SK-MEL-5 (cell line): ENCODE results near the gene BRCA2. TPM values are rescaled to one million over a fixed set of nuclear protein-coding genes. Genes with fewer than 3 reads are reported as not detected.
A peak's percentile ranks its signal among the peaks of the same experiment; 100 is the strongest.
"Not testable (repeated sequence)": the region's sequence is repeated elsewhere in the genome, so short reads cannot be mapped to it uniquely, and the experiment has no call there.

Source experiments
- DNase-seq: peaks from one replicate; pipeline ENCODE4 v3.0.0-alpha.2; 2016; ENCODE audit warnings: low read depth, low spot score
- in situ Hi-C: cut with HindIII; loops from 2 replicates; pipeline ENCODE4 v1.10.0; 2016; ENCODE audit warnings: low sequenced_read_pairs, high pct_unique_total_duplicates, low pct_unique_long_range_greater_than_20kb
- total RNA-seq: library from RNA; depleted of rRNA; stranded (reverse); fragments of >200 nt; shearing (Covaris generic); gene quantifications from 2 replicates; pipeline ENCODE4 v1.2.3, GENCODE V29; 2014

BRCA2 gene
- total RNA-seq, 1 experiment from 2014 or later: 11.4 TPM

GRCh38 chr13:32300920-32301319 is 14.4 kb upstream of the BRCA2 start:
- no peak for DNase-seq
- in situ Hi-C loops: no loop called here

- no peak for DNase-seq
- in situ Hi-C loops: no loop called here
Measured at GRCh38 chr13:32302461-32302860, 12.8 kb upstream of the BRCA2 start.

- DNase-seq: no peak
- in situ Hi-C loops: no loop called here
Measured at GRCh38 chr13:32305646-32306045, 9.7 kb upstream of the BRCA2 start.

DNA sequence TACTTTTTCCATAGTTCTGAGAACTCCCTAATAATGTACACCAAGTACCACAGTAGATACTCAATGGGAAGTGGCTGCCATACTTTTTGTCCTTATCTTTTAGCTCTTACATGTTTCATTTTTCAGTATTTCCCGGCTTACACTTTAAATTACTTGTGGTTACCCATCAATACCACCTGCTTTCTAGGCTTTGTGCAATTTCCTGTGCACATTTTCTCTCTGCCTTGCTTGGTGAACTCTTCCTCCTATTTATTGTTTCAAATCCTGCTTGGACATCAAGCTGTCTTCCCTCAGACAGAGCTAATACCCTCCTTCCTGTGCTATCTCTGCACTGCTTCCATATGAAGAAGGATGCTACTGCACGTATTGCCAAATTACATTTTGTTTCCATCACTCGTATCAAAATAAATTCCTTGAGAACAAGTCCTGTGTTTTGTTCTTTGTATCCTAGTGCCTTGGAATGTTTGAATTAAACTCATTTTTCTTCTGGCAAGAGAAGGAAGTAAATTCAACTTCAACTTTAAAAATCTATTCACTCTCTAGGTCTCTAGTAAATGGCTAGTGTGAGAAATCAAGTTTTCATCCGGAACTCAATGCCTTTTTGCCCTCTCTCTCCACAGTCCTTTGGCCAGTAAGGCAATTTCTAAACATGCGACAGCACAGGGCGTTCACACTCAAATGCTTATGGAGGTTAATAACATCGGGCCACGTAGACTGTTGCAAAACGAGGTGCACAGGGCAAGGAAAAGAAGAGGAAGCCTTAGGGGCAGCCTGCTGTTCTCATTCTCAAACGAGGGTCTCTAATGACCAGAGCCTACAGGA is 5.8 kb upstream of the BRCA2 start:
- in situ Hi-C loops: no loop called here
- DNase-seq: no peak

DNA sequence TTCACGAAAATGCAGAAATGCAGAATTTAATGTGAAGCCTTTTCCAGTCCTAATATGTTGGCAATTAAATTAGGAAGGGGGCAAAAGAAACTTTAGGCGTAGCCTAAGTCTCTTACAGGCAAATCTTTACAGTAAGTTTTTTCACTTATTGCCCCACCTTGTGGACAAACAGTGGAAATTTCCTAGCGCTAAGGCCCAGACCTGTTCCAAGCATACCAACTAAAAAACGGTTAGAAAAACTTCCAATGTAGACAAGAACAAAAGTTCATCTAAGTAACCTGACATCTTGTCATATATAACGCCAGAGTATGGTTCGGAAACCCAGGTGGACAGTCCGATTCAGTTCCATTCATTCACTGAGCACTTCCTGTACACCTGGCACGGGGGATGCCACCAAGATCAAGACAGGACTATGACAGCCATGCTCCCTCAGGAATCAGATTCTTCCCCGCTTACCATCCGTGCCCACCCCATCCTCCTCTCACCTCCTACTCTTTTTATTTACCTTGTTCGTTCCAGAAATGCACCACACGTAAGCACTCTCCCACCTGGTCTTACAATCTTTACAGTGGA is 5.1 kb upstream of the BRCA2 start:
- in situ Hi-C loops: no loop called here
- peak; percentile 74 for DNase-seq

GRCh38 chr13:32311188-32311897 is 4.0 kb upstream of the BRCA2 start:
- in situ Hi-C loops: no loop called here
- DNase-seq: no peak

DNA sequence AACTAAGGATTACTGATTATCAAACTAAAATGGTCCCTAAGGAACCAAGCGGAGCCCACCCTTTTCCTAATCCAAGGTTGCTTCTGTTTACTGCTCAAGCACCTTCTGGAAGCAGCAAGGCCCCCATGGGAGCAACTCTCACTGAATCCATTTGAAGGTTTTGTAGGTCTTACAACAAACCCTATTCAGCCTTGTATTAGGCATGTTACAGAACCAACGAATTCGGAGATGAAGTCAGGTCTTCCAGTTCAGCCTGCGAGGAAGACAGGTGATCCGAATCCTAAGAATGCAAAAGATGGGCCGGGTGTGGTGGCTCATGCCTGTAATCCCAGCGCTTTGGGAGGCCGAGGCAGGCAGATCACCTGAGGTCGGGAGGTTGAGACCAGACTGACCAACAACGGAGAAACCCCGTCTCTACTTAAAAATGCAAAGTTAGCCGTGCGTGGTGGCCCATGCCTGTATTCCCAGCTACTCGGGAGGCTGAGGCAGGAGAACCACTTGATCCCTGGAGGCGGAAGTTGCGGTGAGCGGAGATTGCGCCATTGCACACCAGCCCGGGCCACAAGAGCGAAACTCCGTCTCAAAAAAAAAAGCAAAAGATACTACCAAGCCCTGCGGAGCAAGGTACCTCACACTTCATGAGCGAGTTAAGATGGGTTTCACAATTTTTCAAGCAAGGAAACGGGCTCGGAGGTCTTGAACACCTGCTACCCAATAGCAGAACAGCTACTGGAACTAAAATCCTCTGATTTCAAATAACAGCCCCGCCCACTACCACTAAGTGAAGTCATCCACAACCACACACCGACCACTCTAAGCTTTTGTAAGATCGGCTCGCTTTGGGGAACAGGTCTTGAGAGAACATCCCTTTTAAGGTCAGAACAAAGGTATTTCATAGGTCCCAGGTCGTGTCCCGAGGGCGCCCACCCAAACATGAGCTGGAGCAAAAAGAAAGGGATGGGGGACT is 754 bp upstream of the BRCA2 start:
- in situ Hi-C loops: no loop called here
- peak; percentile 39 for DNase-seq

DNA sequence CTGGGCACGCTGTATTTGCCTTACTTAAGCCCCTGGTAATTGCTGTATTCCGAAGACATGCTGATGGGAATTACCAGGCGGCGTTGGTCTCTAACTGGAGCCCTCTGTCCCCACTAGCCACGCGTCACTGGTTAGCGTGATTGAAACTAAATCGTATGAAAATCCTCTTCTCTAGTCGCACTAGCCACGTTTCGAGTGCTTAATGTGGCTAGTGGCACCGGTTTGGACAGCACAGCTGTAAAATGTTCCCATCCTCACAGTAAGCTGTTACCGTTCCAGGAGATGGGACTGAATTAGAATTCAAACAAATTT is 676 bp downstream of the BRCA2 start:
- no peak for DNase-seq
- in situ Hi-C loops: no loop called here

GRCh38 chr13:32316501-32316900 is 1.2 kb downstream of the BRCA2 start:
- DNase-seq: peak; percentile 2
- in situ Hi-C loops: no loop called here

DNA sequence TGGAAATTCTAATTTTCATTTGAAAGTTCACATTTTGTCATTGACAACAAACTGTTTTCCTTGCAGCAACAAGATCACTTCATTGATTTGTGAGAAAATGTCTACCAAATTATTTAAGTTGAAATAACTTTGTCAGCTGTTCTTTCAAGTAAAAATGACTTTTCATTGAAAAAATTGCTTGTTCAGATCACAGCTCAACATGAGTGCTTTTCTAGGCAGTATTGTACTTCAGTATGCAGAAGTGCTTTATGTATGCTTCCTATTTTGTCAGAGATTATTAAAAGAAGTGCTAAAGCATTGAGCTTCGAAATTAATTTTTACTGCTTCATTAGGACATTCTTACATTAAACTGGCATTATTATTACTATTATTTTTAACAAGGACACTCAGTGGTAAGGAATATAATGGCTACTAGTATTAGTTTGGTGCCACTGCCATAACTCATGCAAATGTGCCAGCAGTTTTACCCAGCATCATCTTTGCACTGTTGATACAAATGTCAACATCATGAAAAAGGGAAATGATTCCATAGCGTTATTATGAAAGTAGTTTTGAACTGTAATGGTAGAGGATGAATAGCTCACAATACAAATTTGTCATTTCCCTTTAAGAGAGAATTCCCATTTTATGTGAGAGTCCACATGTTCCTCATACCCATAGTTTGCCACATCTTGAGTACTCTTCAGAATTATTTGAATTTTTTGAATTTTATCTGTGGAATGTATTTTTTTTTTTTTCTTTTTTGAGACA is 2.6 kb downstream of the BRCA2 start:
- no peak for DNase-seq
- in situ Hi-C loops: no loop called here

- DNase-seq: no peak
- in situ Hi-C loops: no loop called here
Measured at GRCh38 chr13:32320528-32320927, 5.2 kb downstream of the BRCA2 start.

GRCh38 chr13:32323912-32324311 is 8.6 kb downstream of the BRCA2 start:
- in situ Hi-C loops: no loop called here
- DNase-seq: no peak

GRCh38 chr13:32330441-32330840 is 15.1 kb downstream of the BRCA2 start:
- in situ Hi-C loops: no loop called here
- DNase-seq: no peak

DNA sequence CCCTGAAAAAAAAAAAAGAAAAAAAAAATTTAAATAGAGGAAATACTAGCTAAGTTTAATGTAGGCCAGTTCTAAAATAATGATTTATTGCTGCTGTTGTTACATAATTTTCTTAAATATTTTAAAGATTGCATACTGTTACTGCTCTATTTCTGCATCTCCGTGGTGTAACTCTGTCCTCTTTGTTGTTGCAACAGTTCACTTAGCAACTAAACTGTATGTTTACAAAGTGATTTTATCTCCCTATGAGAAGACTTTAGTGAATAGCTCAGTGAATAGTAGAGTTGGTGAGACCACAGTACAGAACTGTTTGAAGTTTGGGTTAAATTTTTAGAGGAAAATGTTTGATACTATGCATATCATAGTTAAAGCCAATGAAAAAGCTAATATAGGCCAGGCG is 19.4 kb downstream of the BRCA2 start:
- DNase-seq: no peak
- in situ Hi-C loops: no loop called here

DNA sequence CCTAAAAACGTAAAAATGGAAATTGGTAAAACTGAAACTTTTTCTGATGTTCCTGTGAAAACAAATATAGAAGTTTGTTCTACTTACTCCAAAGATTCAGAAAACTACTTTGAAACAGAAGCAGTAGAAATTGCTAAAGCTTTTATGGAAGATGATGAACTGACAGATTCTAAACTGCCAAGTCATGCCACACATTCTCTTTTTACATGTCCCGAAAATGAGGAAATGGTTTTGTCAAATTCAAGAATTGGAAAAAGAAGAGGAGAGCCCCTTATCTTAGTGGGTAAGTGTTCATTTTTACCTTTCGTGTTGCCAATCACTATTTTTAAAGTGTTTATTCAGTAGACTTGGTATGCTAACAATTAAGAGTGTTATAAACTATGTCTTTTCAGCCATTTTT is 25.6 kb downstream of the BRCA2 start:
- in situ Hi-C loops: no loop called here
- DNase-seq: no peak

- DNase-seq: no peak
- in situ Hi-C loops: no loop called here
Measured at GRCh38 chr13:32347651-32348050, 32.3 kb downstream of the BRCA2 start.

DNA sequence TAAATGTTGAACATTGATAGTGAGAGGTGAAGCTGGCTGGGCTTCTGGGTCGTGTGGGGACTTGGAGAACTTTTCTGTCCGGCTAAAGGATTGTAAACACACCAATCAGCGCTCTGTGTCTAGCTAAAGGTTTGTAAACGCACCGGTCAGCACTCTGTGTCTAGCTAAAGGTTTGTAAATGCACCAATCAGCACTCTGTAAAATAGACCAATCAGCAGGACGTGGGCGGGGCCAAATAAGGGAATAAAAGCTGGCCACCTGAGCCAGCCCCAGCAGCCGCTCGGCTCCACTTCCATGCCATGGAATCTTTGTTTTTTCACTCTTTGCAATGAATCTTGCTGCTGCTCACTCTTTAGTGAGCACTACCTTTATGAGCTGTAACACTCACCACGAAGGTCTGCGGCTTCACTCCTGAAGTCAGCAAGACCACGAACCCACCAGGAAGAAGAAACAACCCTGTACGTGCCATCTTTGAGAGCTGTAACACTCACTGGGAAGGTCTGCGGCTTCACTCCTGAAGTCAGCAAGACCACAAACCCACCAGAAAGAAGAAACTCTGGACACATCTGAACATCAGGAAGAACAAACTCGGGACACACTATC is 35.6 kb downstream of the BRCA2 start:
- in situ Hi-C loops, DNase-seq: not testable (repeated sequence)
